Mesenteric fat pad (tissue), 1 donor: Measurements from ENCODE around the gene PGGHG. TPM values are rescaled to one million over a fixed set of nuclear protein-coding genes. Genes with fewer than 3 reads are reported as not detected.

Source experiments
- DNase-seq: peaks from one replicate; pipeline ENCODE4 v3.0.0-alpha.2; 2020; ENCODE audit warnings: low spot score
- total RNA-seq: library from RNA; stranded (reverse); fragmentation: NEBNext Ultra II Directional; extraction: Animal tissue kit (Norgen Biotek cat#: 25700); gene quantifications from one replicate; pipeline ENCODE4 v1.2.1, GENCODE V29; 2021
- donor health status: DM: yes; HTN: yes; CAD: no.

Gene PGGHG
- total RNA-seq, 1 donor from 2014 or later, result 25.2 TPM

GRCh38 chr11:285021-285893 is 3.7 kb upstream of the PGGHG start:
- DNase-seq, result peak; percentile 88

DNA sequence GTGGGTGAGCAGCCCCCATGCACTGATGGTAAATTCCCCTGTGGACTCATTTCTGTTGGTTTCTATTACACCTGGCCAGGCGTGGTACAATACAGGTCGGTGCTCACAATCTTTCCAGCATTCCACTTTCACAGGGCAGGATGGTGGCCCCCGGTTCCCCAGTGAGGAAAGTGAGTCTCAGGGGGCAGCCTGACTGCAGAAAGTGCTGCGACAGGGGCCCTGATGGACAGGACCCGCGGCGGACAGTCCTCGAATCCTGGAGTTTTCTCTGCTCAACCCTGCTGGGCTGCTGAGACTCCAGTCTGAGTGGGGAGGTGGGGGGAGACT is 3.1 kb upstream of the PGGHG start:
- peak; percentile 55 for DNase-seq

DNA sequence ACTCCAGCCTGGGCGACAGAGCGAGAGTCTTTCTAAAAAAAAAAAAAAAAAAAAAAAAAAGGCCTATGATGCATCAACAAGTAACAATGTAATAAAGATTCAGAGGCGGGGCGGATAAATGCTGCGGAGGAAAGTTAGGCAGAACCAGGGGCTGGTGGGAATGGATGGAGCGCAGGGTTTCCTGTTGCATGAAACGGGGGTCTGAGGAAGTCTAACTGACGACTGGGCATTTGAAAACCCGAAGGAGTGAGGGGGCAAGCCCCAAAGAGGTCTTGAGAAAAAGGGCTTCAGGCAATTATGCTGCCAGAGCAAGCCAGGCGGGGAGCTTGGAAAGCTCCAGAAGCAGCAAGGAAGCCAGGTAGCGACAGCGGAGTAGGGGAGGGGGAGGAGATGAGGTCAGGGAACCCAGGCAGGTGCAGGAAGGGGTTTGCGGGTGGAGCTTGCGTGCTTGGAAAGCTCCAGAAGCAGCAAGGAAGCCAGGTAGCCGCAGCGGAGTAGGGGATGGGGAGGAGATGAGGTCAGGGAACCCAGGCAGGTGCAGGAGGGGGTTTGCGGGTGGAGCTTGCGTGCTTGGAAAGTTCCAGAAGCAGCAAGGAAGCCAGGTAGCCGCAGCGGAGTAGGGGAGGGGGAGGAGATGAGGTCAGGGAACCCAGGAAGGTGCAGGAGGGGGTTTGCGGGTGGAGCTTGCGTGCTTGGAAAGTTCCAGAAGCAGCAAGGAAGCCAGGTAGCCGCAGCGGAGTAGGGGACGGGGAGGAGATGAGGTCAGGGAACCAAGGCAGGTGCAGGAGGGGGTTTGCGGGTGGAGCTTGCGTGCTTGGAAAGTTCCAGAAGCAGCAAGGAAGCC is 1.7 kb upstream of the PGGHG start:
- DNase-seq, result peak; percentile 81

DNA sequence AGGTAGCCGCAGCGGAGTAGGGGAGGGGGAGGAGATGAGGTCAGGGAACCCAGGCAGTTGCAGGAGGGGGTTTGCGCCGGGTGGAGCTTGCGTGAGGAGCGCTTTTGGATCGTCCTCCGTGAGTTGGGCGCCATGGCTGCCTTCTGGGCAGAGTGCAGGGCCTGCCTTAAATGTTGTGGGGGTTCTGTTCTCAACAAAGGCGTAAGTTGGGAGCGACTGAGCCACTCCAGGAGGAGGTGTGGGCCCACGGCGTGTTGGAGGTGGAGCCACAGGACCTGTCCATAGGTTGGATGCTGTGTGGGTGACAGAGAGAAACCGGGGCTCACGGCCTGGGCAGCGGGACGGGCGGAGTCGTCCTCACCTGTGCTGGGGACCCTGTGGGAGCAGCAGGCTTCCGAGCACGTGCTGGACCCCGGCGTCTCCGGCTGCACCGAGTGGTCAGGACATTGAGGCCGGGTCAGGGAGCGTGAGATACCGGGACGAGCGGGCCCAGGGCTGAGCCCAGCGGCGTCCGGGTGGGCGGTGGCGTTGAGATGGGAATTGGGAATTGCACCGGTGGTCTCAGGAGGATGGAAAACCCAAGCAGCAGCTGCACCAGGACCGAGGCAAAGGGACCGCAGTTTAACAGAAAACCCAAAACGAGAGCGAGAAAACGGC is 977 bp upstream of the PGGHG start:
- peak; percentile 90 for DNase-seq

GRCh38 chr11:289398-289711 is 429 bp downstream of the PGGHG start:
- DNase-seq, result peak; percentile 81

DNA sequence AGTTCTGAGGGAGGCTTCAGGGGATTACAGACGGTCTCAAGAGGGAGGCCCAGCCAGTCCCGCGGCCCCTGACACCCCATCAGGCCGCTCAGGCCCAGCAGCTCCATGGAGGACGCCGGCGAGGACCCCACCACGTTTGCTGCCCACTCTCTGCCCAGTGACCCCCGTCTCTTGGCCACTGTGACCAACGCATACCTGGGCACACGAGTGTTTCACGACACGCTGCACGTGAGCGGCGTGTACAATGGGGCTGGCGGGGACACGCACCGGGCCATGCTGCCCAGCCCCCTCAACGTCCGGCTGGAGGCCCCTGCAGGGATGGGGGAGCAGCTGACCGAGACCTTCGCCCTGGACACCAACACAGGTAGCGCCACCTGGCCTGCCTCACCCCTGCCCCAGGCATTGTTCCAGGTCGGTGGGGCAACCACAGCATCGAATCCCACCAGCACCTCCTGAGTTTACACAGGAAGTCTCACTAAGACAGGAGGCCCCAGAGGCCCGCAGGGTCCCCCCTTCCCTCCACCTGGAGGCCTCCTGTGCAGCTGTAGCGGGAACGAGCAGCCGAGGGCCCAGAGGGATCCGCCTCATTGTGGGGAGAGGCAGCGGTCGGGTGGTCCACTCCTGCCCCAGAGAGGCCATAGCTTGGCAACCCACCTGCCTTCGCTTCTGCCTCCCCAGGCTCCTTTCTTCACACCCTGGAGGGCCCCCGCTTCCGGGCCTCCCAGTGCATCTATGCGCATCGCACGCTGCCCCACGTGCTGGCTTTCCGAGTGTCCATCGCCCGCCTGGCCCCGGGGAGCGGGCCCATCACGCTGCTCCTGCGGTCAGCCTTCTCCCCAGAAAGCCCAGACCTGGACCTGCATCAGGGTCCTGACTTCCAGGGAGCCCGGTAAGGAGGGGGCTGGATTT is 1.0 kb downstream of the PGGHG start:
- peak; percentile 89 for DNase-seq

GRCh38 chr11:290621-291231 is 1.8 kb downstream of the PGGHG start:
- peak; percentile 72 for DNase-seq

GRCh38 chr11:291281-292210 is 2.6 kb downstream of the PGGHG start:
- DNase-seq, result peak; percentile 86

DNA sequence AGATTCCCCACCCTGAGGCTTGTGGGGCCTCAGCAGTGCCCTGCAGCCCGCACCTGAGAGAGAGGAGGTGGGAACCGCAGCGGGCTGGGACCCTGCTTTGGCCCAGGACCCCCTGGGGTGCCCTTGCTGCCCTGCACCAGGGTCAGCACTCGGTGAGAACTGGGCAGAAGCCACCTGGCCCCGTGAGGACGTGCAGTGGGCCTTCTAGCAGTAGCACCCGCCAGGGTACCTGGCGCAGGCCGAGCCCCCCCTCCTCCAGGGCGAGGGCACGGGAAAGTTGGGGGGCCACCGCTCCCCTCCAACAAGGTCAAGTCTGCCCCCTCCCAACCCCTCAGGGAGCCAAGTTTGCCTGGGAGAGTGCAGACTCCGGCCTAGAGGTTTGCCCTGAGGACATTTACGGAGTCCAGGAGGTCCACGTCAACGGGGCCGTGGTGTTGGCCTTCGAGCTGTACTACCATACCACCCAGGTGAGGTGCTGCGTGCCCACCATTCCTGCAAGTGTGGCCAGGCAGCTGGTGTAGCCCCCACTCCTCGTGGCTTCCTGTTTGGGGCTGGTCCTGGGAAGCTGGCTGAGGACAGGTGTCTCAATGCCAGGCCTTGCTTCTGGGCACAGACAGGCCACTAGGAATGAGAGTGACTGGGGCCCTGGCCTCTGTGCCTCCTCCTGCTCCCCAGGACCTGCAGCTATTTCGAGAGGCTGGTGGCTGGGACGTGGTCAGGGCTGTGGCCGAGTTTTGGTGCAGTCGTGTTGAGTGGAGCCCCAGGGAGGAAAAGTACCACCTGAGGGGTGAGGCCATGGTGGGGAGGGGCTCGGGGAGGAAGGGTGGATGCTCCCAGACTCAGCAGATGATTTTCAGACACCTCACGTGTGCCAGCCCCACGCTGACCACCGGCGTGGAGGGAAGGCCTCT is 3.5 kb downstream of the PGGHG start:
- DNase-seq, result peak; percentile 89

GRCh38 chr11:293271-293851 is 4.4 kb downstream of the PGGHG start:
- peak; percentile 88 for DNase-seq

- DNase-seq, result peak; percentile 88
Observed at GRCh38 chr11:293852-294661, 5.1 kb downstream of the PGGHG start.

- no peak for DNase-seq
Observed at GRCh38 chr11:294780-295179, 5.9 kb downstream of the PGGHG start.

- DNase-seq, result no peak
Observed at GRCh38 chr11:295351-296170, 6.6 kb downstream of the PGGHG start.

DNA sequence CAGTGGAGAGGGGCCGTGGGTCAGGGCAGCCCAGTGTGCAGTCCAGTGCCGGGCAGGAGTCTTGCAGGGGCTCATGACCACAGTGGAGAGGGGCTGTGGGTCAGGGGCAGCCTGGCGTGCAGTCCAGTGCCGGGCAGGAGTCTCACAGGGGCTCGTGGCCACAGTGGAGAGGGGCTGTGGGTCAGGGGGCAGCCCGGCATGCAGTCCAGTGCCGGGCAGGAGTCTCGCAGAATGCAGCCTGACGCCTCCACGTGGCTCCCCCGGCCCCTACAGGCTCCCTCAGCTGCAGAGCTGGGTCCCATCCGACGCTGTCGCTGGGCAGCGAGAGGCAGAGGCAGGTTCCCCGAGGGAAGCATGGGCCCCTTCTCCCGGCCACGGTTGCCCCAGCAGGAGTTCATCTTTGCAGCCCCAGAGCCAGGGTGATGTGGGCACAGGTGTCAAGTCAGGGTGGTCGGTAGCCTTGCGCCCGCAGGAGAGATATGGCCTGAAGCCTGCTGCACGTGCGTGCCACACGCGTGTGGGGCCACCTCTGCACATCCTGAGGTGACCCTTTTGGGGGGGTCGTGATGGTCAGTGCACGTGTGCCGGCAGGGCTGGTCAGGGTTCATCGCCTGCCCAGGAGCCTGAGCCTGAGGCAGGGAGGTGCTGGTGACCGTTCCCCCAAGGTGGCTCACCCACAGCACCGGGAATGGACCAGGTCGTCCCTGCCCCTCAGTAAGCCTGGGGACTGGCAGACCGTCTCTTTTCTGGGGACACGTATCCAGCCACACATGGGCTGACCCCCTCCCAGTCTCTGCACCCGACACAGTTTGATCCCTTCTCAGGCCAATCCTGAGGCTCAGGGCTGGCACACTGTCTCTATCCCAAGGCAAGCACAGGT is 7.5 kb downstream of the PGGHG start:
- peak; percentile 69 for DNase-seq

GRCh38 chr11:297051-297585 is 8.2 kb downstream of the PGGHG start:
- peak; percentile 86 for DNase-seq
